PFSK-1 (cell line): Measurements from ENCODE around the gene HYLS1.

Experiments
- FOXP2 ChIP-seq: optimal IDR thresholded peaks from 2 replicates; pipeline ENCODE3; 2011; ENCODE audit warnings: borderline replicate concordance, control low read depth, inconsistent platforms; ENCODE audit not compliant: insufficient read depth; ENCODE audit errors: extremely low read length, extremely low read depth
- POLR2AphosphoS5 ChIP-seq: IDR thresholded peaks from 2 replicates; pipeline ENCODE4 v1.6.1; 2012; ENCODE audit warnings: low read depth, mild to moderate bottlenecking, control low read depth, low read length, moderate library complexity
- SIN3A ChIP-seq: IDR thresholded peaks from 2 replicates; pipeline ENCODE4 v1.6.1; 2012; ENCODE audit warnings: mild to moderate bottlenecking, low read length, moderate library complexity, borderline replicate concordance; ENCODE audit not compliant: insufficient read depth
- TAF1 ChIP-seq: IDR thresholded peaks from 2 replicates; pipeline ENCODE4 v1.6.1; 2012; ENCODE audit warnings: low read length, control low read depth, borderline replicate concordance; ENCODE audit not compliant: insufficient read depth
- TF ChIP-seq, protein P1 (sequence below), 2 experiments: IDR thresholded peaks; 2 replicates each; pipeline versions ENCODE4 v1.6.1 to v1.8.0; 2011 to 2012; ENCODE audit warnings: low read depth in 2 of 2, low read length in 2 of 2, control low read depth in 1 of 2, inconsistent platforms in 1 of 2, mild to moderate bottlenecking in 1 of 2, moderate library complexity in 1 of 2; ENCODE audit not compliant: insufficient read depth in 1 of 2

The HYLS1 gene

GRCh38 chr11:125902277-125902926 lies 14.9 kb downstream of the HYLS1 start:
- no peak for TF ChIP-seq TAF1
- TF ChIP-seq POLR2AphosphoS5, result no peak
- TF ChIP-seq FOXP2, result no peak
- TF ChIP-seq, protein P1, sequence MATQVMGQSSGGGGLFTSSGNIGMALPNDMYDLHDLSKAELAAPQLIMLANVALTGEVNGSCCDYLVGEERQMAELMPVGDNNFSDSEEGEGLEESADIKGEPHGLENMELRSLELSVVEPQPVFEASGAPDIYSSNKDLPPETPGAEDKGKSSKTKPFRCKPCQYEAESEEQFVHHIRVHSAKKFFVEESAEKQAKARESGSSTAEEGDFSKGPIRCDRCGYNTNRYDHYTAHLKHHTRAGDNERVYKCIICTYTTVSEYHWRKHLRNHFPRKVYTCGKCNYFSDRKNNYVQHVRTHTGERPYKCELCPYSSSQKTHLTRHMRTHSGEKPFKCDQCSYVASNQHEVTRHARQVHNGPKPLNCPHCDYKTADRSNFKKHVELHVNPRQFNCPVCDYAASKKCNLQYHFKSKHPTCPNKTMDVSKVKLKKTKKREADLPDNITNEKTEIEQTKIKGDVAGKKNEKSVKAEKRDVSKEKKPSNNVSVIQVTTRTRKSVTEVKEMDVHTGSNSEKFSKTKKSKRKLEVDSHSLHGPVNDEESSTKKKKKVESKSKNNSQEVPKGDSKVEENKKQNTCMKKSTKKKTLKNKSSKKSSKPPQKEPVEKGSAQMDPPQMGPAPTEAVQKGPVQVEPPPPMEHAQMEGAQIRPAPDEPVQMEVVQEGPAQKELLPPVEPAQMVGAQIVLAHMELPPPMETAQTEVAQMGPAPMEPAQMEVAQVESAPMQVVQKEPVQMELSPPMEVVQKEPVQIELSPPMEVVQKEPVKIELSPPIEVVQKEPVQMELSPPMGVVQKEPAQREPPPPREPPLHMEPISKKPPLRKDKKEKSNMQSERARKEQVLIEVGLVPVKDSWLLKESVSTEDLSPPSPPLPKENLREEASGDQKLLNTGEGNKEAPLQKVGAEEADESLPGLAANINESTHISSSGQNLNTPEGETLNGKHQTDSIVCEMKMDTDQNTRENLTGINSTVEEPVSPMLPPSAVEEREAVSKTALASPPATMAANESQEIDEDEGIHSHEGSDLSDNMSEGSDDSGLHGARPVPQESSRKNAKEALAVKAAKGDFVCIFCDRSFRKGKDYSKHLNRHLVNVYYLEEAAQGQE (IDR thresholded peaks at IDR 0.05; ENCODE audit: insufficient read depth in 1 of 2, low read depth in 2 of 2, low read length in 2 of 2), result no peak
- TF ChIP-seq SIN3A, result no peak

GRCh38 chr11:125902927-125903710 lies 15.7 kb downstream of the HYLS1 start, which contains the start of gene PUS3:
TSS of gene PUS3 (minus strand) at chr11:125903206. CDS start at chr11:125896284, 6,922 bp downstream.
- TF ChIP-seq TAF1, result peak; percentile 97
- peak; percentile 98 for TF ChIP-seq POLR2AphosphoS5
- peak; percentile 87 for TF ChIP-seq SIN3A
- TF ChIP-seq FOXP2, result no peak
- TF ChIP-seq, protein P1 (IDR thresholded peaks at IDR 0.05; ENCODE audit: insufficient read depth in 1 of 2, low read depth in 2 of 2, low read length in 2 of 2), result peak; percentile 85 to 96

- TF ChIP-seq TAF1 (no peak), SIN3A (no peak), FOXP2 (no peak), POLR2AphosphoS5 (no peak)
- TF ChIP-seq, protein P1 (IDR thresholded peaks at IDR 0.05; ENCODE audit: insufficient read depth in 1 of 2, low read depth in 2 of 2, low read length in 2 of 2), result no peak
These were observed 16.5 kb downstream of the HYLS1 start, which contains the start of gene DDX25 for GRCh38 chr11:125903711-125904659. TSS of gene DDX25 (plus strand) at chr11:125904508. CDS start at chr11:125904518, 10 bp downstream.

GRCh38 chr11:125904678-125905077 lies 17.2 kb downstream of the HYLS1 start:
- no peak for TF ChIP-seq SIN3A
- TF ChIP-seq, protein P1 (IDR thresholded peaks at IDR 0.05; ENCODE audit: insufficient read depth in 1 of 2, low read depth in 2 of 2, low read length in 2 of 2), result no peak; a peak in 1 of 4 replicates
- TF ChIP-seq TAF1, result no peak
- TF ChIP-seq POLR2AphosphoS5, result no peak
